Measurements from ENCODE around the gene ENDOU.

DNA sequence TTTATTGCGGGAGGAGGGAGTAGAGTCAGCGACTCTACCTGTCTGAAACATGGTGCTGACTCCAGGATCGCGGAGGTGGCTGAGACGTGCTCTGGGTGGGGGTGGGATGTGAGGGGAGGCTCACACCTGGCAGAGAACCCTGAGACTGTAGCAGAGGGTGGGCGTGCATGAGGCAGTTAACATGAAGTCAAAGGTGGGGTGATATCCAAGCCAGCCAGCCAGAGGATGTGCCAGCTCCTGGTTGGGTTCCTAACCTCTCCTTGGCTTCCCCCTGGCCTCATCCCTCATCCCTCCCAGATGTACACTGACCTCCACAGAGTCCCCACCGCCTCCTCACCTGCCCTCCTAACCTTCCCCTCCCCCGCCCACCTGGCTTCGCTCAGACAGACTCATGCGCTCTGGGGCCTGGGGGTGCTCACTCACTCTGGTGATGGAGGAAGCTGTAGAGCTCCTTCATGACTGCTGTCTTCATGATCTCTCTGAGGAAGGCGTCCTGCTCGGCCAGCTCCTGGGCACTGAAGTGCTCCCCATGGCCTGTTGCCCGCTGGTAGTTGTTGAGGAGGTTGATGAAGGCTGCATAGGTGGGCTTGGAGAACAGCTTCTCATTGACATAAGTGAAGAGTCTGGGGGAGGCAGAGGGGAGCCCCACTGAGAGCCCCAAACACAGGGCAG lies 9.3 kb downstream of the ENDOU start:
- no peak for TF ChIP-seq POLR2A (IDR thresholded peaks at IDR 0.05)
- TF ChIP-seq, protein P1, sequence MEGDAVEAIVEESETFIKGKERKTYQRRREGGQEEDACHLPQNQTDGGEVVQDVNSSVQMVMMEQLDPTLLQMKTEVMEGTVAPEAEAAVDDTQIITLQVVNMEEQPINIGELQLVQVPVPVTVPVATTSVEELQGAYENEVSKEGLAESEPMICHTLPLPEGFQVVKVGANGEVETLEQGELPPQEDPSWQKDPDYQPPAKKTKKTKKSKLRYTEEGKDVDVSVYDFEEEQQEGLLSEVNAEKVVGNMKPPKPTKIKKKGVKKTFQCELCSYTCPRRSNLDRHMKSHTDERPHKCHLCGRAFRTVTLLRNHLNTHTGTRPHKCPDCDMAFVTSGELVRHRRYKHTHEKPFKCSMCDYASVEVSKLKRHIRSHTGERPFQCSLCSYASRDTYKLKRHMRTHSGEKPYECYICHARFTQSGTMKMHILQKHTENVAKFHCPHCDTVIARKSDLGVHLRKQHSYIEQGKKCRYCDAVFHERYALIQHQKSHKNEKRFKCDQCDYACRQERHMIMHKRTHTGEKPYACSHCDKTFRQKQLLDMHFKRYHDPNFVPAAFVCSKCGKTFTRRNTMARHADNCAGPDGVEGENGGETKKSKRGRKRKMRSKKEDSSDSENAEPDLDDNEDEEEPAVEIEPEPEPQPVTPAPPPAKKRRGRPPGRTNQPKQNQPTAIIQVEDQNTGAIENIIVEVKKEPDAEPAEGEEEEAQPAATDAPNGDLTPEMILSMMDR (IDR thresholded peaks at IDR 0.05), result no peak
- TF ChIP-seq EP300 (IDR thresholded peaks at IDR 0.05), result no peak

Measured in ovary (tissue), 3 donors.